GM18498 (cell line): ENCODE data around the gene FIGNL2.
"Not testable (repeated sequence)": the region's sequence is repeated elsewhere in the genome, so short reads cannot be mapped to it uniquely, and the experiment has no call there.

Experiments
- ATAC-seq: cut with Tn5 transposase; IDR thresholded peaks from one replicate; pipeline ENCODE4 v1.9.1; 2021; ENCODE audit warnings: mild to moderate bottlenecking, moderate library complexity; ENCODE audit not compliant: unreplicated experiment

The FIGNL2 gene

GRCh38 chr12:51837286-51837685 lies 11.2 kb downstream of the FIGNL2 start:
- ATAC-seq: no peak

GRCh38 chr12:51836827-51837173 lies 11.7 kb downstream of the FIGNL2 start:
- no peak for ATAC-seq

- ATAC-seq: no peak
Measured at GRCh38 chr12:51836041-51836826, 12.3 kb downstream of the FIGNL2 start.

- ATAC-seq: no peak
Measured at GRCh38 chr12:51834411-51834810, 14.1 kb downstream of the FIGNL2 start.

GRCh38 chr12:51833448-51834227 lies 14.9 kb downstream of the FIGNL2 start:
- ATAC-seq: no peak

GRCh38 chr12:51832354-51833107 lies 16.0 kb downstream of the FIGNL2 start:
- ATAC-seq: no peak

GRCh38 chr12:51831817-51832216 lies 16.7 kb downstream of the FIGNL2 start:
- ATAC-seq: not testable (repeated sequence)

GRCh38 chr12:51829641-51830040 lies 18.9 kb downstream of the FIGNL2 start:
- ATAC-seq: no peak

- ATAC-seq: no peak
Measured at GRCh38 chr12:51829011-51829481, 19.5 kb downstream of the FIGNL2 start.

GRCh38 chr12:51827925-51828818 lies 20.3 kb downstream of the FIGNL2 start:
- no peak for ATAC-seq

- no peak for ATAC-seq
Measured at GRCh38 chr12:51826881-51827280, 21.6 kb downstream of the FIGNL2 start.

GRCh38 chr12:51825216-51825615 lies 23.3 kb downstream of the FIGNL2 start:
- ATAC-seq: no peak

GRCh38 chr12:51823875-51824565 lies 24.5 kb downstream of the FIGNL2 start:
- no peak for ATAC-seq

- ATAC-seq: no peak
Measured at GRCh38 chr12:51822956-51823355, 25.6 kb downstream of the FIGNL2 start.

GRCh38 chr12:51822261-51822616 lies 26.3 kb downstream of the FIGNL2 start:
- ATAC-seq: no peak

- no peak for ATAC-seq
Measured at GRCh38 chr12:51821440-51822260, 26.9 kb downstream of the FIGNL2 start.

GRCh38 chr12:51820526-51821439 lies 27.7 kb downstream of the FIGNL2 start:
- ATAC-seq: no peak
